Measurements from ENCODE around the gene MGMT.

DNA sequence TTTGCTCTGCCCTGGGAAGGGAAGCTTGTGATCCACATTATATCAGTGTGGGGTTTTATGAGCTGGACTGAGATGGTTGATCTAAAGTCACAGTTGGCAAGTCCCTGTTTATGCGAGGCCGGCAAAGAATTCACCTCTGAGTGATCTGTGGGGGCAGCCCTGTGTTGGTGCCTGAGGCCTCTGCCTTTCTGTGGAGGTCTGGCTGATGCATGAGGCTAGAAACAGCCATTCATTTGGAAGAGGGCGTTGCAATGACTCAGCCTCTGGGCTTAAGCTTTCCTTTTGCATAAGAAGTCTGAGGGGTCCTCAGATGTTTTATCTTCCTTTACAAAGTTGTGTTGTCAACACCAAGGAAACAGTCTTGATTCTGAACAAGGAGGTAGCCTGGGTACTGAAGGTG, 126.9 kb downstream of the MGMT start:
- TF ChIP-seq CTCF (IDR thresholded peaks at IDR 0.05) (no peak), POLR2A (IDR thresholded peaks at IDR 0.05; ENCODE audit: low read depth) (no peak), POLR2AphosphoS5 (IDR thresholded peaks at IDR 0.05) (no peak), EP300 (IDR thresholded peaks at IDR 0.05) (no peak)
